Esophagus squamous epithelium (tissue), 4 donors: Measurements from ENCODE around the gene SEC61A1.

Experiments
- CTCF ChIP-seq, 6 experiments: fragments of 450-650 bp in 4 of 6; fragments of 200-600 bp in 2 of 6; sonication (generic) in 2 of 6; IDR thresholded peaks; one replicate each; pipeline ENCODE4 v1.5.1; 2016 to 2019; ENCODE audit warnings: antibody characterized with exemption in 6 of 6, mild to moderate bottlenecking in 4 of 6, moderate library complexity in 4 of 6
- POLR2A ChIP-seq, 4 donors: fragments of 450-650 bp; IDR thresholded peaks; one replicate each; pipeline ENCODE4 v1.6.1; 2017; ENCODE audit warnings: antibody characterized with exemption in 4 of 4, mild to moderate bottlenecking in 4 of 4, moderate library complexity in 3 of 4

GRCh38 chr3:128056258-128056657, 4.0 kb downstream of the SEC61A1 start:
- TF ChIP-seq CTCF (IDR thresholded peaks at IDR 0.05) (no peak), POLR2A (IDR thresholded peaks at IDR 0.05) (no peak)
